ENCODE data around the gene APMAP. TPM values are rescaled to one million over a fixed set of nuclear protein-coding genes. Genes with fewer than 3 reads are reported as not detected.

APMAP gene
- total and polyA plus RNA-seq, 2 of the 13 experiments (the other 11 are each of a cell fraction or from before 2014, with no cell fraction given): 168 to 214 TPM

DNA sequence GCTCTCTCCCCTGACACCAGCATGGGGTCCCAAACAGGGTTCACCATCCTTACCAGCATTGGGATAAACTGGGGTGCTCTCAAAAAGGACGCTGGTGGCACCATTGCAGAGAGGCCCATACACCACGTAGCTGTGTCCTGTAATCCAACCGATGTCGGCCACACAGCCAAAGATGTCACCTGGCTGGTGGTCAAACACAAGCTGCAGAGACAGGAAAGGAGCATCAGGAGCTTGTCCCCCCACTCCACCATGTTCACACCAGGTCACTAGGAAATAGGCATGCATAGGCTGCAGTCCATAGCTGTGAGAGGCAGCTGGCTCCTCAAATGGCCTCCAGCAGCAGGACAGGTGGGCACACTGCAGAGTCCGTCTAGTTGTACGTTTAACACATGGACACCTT, 28.8 kb upstream of the APMAP start (continued):
- TF ChIP-seq ZNF501 (CRISPR knock-in tag; IDR thresholded peaks at IDR 0.05) (no peak), JDP2 (CRISPR knock-in tag; IDR thresholded peaks at IDR 0.05; ENCODE audit: borderline replicate concordance) (no peak), ZNF451 (CRISPR knock-in tag; IDR thresholded peaks at IDR 0.05) (no peak), IRF2 (CRISPR knock-in tag; IDR thresholded peaks at IDR 0.05) (no peak), MAZ (IDR thresholded peaks at IDR 0.05; ENCODE audit: borderline replicate concordance, low read depth, low read length) (no peak), MAZ (CRISPR knock-in tag; IDR thresholded peaks at IDR 0.05; ENCODE audit: low read depth) (no peak)
- TF ChIP-seq, protein P1, sequence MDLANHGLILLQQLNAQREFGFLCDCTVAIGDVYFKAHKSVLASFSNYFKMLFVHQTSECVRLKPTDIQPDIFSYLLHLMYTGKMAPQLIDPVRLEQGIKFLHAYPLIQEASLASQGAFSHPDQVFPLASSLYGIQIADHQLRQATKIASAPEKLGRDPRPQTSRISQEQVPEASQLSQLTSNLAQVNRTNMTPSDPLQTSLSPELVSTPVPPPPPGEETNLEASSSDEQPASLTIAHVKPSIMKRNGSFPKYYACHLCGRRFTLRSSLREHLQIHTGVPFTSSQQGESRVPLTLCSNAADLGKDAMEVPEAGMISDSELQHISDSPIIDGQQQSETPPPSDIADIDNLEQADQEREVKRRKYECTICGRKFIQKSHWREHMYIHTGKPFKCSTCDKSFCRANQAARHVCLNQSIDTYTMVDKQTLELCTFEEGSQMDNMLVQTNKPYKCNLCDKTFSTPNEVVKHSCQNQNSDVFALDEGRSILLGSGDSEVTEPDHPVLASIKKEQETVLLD (CRISPR knock-in tag; IDR thresholded peaks at IDR 0.05; ENCODE audit: low read depth): no peak

DNA sequence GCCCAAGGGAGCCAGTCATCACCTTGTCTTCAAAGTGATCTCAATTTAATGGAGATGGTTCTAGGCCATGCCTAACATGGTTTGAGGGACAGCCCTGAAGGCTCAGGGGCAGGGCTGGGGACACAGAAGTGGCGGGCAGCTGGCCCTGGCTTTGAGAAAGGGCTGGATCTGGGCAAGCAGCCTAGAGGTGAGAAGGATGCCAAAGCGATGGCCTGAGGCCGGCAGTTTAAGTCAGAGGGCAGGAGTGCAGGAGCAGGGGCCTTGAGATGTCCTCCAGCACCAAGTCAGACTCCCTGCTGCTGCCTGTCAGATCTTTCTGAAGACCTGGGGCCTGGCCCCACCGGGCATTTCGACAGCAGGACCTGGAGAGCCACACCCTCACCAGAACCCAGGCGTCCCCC, 28.4 kb upstream of the APMAP start:
- POLR2A ChIA-PET: no interaction called here
- in situ Hi-C loops (cut with HindIII; ENCODE audit: extremely low pct_ligation_motif_present, low pct_unique_long_range_greater_than_20kb): no loop called here
- ATAC-seq (no peak), DNase-seq (ENCODE audit: low spot score) (no peak), FAIRE-seq (no peak)
- CTCF ChIA-PET (ENCODE audit: low intra/inter-chr PET ratio, low total read pairs): no interaction called here
- Histone ChIP-seq H3K9ac (ENCODE audit: insufficient read depth, low read depth, low read length) (no peak overlapping the region), H3K79me2 (ENCODE audit: insufficient read depth, low read length) (no peaks in the 10 kb centered on the region), H3K4me3 (replicated peaks in 1 of 3; ENCODE audit: insufficient read depth in 1 of 3, low read depth in 2 of 3, low read length in 3 of 3) (no peak overlapping the region), H3K4me2 (ENCODE audit: low read depth, low read length) (no peak overlapping the region), H3K9me3 (ENCODE audit: low read length) (no peaks in the 10 kb centered on the region), H4K20me1 (ENCODE audit: insufficient read depth, low read length) (no peaks in the 10 kb centered on the region), H3K27me3 (ENCODE audit: control insufficient read depth in 1 of 2, insufficient read depth in 2 of 2, low read length in 2 of 2) (peaks cover 0 to 2% of the 10 kb centered on the region in 2 experiments; a peak in 1 of 5 replicates), H2AFZ (ENCODE audit: low read length) (no peak overlapping the region), H3K4me1 (ENCODE audit: insufficient read depth, low read length) (peaks cover 44% of the 10 kb centered on the region), H3K36me3 (replicated peaks in 1 of 2; ENCODE audit: control insufficient read depth in 1 of 2, insufficient read depth in 2 of 2, low read length in 2 of 2) (no peaks in the 10 kb centered on the region), H3K27ac (ENCODE audit: extremely low read length, insufficient read depth, low read length) (no peak overlapping the region)
- whole genome bisulfite sequencing (ENCODE audit: low lambda C conversion rate): 82% methylated on average over 6 of the region's 6 CpGs
- BruUV-seq (replicated peaks): no TSS peak
- intact Hi-C loops (cut with micrococcal nuclease; ENCODE audit: unreplicated experiment): no loop called here
- TF ChIP-seq NR1H2 (CRISPR knock-in tag; IDR thresholded peaks at IDR 0.05; ENCODE audit: borderline replicate concordance, low read depth): no peak
- no peak for TF ChIP-seq HDAC1 (CRISPR knock-in tag; IDR thresholded peaks at IDR 0.05)
- no peak for TF ChIP-seq CREB1 (IDR thresholded peaks at IDR 0.05)
- no peak for TF ChIP-seq CREB1 (CRISPR knock-in tag; IDR thresholded peaks at IDR 0.05)
- no peak for TF ChIP-seq ZBTB33 (CRISPR knock-in tag; IDR thresholded peaks at IDR 0.05)
- TF ChIP-seq ZBTB4 (CRISPR knock-in tag; IDR thresholded peaks at IDR 0.05; ENCODE audit: borderline replicate concordance): no peak
- TF ChIP-seq HOXA3 (CRISPR knock-in tag; IDR thresholded peaks at IDR 0.05): no peak
- TF ChIP-seq, protein P2, sequence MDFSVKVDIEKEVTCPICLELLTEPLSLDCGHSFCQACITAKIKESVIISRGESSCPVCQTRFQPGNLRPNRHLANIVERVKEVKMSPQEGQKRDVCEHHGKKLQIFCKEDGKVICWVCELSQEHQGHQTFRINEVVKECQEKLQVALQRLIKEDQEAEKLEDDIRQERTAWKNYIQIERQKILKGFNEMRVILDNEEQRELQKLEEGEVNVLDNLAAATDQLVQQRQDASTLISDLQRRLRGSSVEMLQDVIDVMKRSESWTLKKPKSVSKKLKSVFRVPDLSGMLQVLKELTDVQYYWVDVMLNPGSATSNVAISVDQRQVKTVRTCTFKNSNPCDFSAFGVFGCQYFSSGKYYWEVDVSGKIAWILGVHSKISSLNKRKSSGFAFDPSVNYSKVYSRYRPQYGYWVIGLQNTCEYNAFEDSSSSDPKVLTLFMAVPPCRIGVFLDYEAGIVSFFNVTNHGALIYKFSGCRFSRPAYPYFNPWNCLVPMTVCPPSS (IDR thresholded peaks at IDR 0.05): no peak
- no peak for TF ChIP-seq ZNF816 (CRISPR knock-in tag; IDR thresholded peaks at IDR 0.05; ENCODE audit: borderline replicate concordance)

Data from HepG2 (cell line).